ENCODE measurements around the gene GNB1. TPM values are rescaled to one million over a fixed set of nuclear protein-coding genes. Genes with fewer than 3 reads are reported as not detected.
A peak's percentile ranks its signal among the peaks of the same experiment; 100 is the strongest.
"Not testable (repeated sequence)": the region's sequence is repeated elsewhere in the genome, so short reads cannot be mapped to it uniquely, and the experiment has no call there.

GNB1 gene
- total RNA-seq, 1 donor from 2014 or later: 116 TPM

- no peak for DNase-seq (ENCODE audit: low read depth)
- H3K36me3 ChIP-seq (ENCODE audit: control insufficient read depth, insufficient read depth, low read length): peaks cover 2% of the 10 kb centered on the region
- H3K27me3 ChIP-seq (ENCODE audit: control insufficient read depth, insufficient read depth, low read length): peaks cover 2% of the 10 kb centered on the region
- TF ChIP-seq CTCF (IDR thresholded peaks at IDR 0.05; ENCODE audit: insufficient read depth, low read length, severe bottlenecking): no peak
- no peak for FAIRE-seq
- H3K4me3 ChIP-seq (ENCODE audit: low read depth, low read length): peak overlapping the region; percentile 86
Observed at GRCh38 chr1:1891349-1892078, 627 bp upstream of the GNB1 start.

- Histone ChIP-seq H3K27me3 (ENCODE audit: control insufficient read depth, insufficient read depth, low read length) (no peaks in the 10 kb centered on the region), H3K36me3 (ENCODE audit: control insufficient read depth, insufficient read depth, low read length) (peaks cover 2% of the 10 kb centered on the region), H3K4me3 (ENCODE audit: low read depth, low read length) (peak overlapping the region; percentile 86)
- no peak for TF ChIP-seq CTCF (IDR thresholded peaks at IDR 0.05; ENCODE audit: insufficient read depth, low read length, severe bottlenecking)
- FAIRE-seq: no peak
- peak; percentile 23 for DNase-seq (ENCODE audit: low read depth)
Observed at GRCh38 chr1:1889847-1890505, 911 bp downstream of the GNB1 start.

- FAIRE-seq (no peak), DNase-seq (ENCODE audit: low read depth) (no peak)
- Histone ChIP-seq H3K36me3 (ENCODE audit: control insufficient read depth, insufficient read depth, low read length) (peaks cover 2% of the 10 kb centered on the region), H3K27me3 (ENCODE audit: control insufficient read depth, insufficient read depth, low read length) (no peaks in the 10 kb centered on the region), H3K4me3 (ENCODE audit: low read depth, low read length) (peak overlapping the region; percentile 86)
- TF ChIP-seq CTCF (IDR thresholded peaks at IDR 0.05; ENCODE audit: insufficient read depth, low read length, severe bottlenecking): no peak
Observed at GRCh38 chr1:1889090-1889750, 1.7 kb downstream of the GNB1 start.

- not testable (repeated sequence) for H3K27me3 ChIP-seq (ENCODE audit: control insufficient read depth, insufficient read depth, low read length); DNase-seq (ENCODE audit: low read depth); H3K4me3 ChIP-seq (ENCODE audit: low read depth, low read length); H3K36me3 ChIP-seq (ENCODE audit: control insufficient read depth, insufficient read depth, low read length); FAIRE-seq
Observed at GRCh38 chr1:1883890-1884289, 7.0 kb downstream of the GNB1 start.

GRCh38 chr1:1883092-1883873 is 7.6 kb downstream of the GNB1 start:
- FAIRE-seq (no peak), DNase-seq (ENCODE audit: low read depth) (no peak)
- Histone ChIP-seq H3K4me3 (ENCODE audit: low read depth, low read length) (no peak overlapping the region), H3K36me3 (ENCODE audit: control insufficient read depth, insufficient read depth, low read length) (peaks cover 5% of the 10 kb centered on the region), H3K27me3 (ENCODE audit: control insufficient read depth, insufficient read depth, low read length) (no peaks in the 10 kb centered on the region)
- TF ChIP-seq CTCF (IDR thresholded peaks at IDR 0.05; ENCODE audit: insufficient read depth, low read length, severe bottlenecking): no peak

GRCh38 chr1:1881727-1882126 is 9.2 kb downstream of the GNB1 start:
- H3K4me3 ChIP-seq (ENCODE audit: low read depth, low read length): no peak overlapping the region
- no peak for TF ChIP-seq CTCF (IDR thresholded peaks at IDR 0.05; ENCODE audit: insufficient read depth, low read length, severe bottlenecking)
- no peaks in the 10 kb centered on the region for H3K27me3 ChIP-seq (ENCODE audit: control insufficient read depth, insufficient read depth, low read length)
- no peak for FAIRE-seq
- no peak for DNase-seq (ENCODE audit: low read depth)
- H3K36me3 ChIP-seq (ENCODE audit: control insufficient read depth, insufficient read depth, low read length): peaks cover 4% of the 10 kb centered on the region
